Measurements from ENCODE around the gene HSPA4L. TPM values are rescaled to one million over a fixed set of nuclear protein-coding genes. Genes with fewer than 3 reads are reported as not detected.

Gene HSPA4L
- polyA plus RNA-seq (2011; rRNA removed) = 3.4 and 4.9 TPM in 2 replicates
- 4.3 and 4.9 TPM in 2 replicates for polyA minus RNA-seq (2011; rRNA and poly(A)+ RNA removed)

- TF ChIP-seq CTCF (IDR thresholded peaks at IDR 0.05; ENCODE audit: low read depth, low read length) = peak; percentile 31
- POLR2A ChIA-PET = interaction anchor here (0.6 to 0.9 kb wide), 4 partner anchors 11 to 623 kb away, joined by 3 to 8 read pairs (median 5); partner anchors contain the start of genes ABHD18 and MFSD8
- CTCF ChIA-PET = interaction anchor here (0.5 to 0.9 kb wide), 7 partner anchors 32 to 1313 kb away, joined by 3 to 6 read pairs (median 3); partner anchors contain the start of gene C4orf33
- Histone ChIP-seq H3K27me3 (ENCODE audit: control insufficient read depth, insufficient read depth, low read length) (peaks cover 4% of the 10 kb centered on the region), H3K9me3 (ENCODE audit: control insufficient read depth, insufficient read depth, low read length) (no peaks in the 10 kb centered on the region; the same call in 1 of the 2 replicates), H3K27ac (ENCODE audit: low read depth, low read length) (peak within 1 kb of the TSS; percentile 47), H3K4me3 (ENCODE audit: low read depth, low read length) (peak within 1 kb of the TSS; percentile 87)
- no peak for DNase-seq (ENCODE audit: low read depth, low spot score)
Measured at GRCh38 chr4:127782275-127783025, at the start of gene HSPA4L. TSS of gene HSPA4L (plus strand) at chr4:127782322. CDS start at chr4:127782551, 229 bp downstream.

GRCh38 chr4:127732623-127733328 lies 49.3 kb upstream of the HSPA4L start:
- H3K27me3 ChIP-seq (ENCODE audit: control insufficient read depth, insufficient read depth, low read length) = no peaks in the 10 kb centered on the region
- peak; percentile 15 for DNase-seq (ENCODE audit: low read depth, low spot score)
- ChIA-PET CTCF (interaction anchor here (0.5 to 5.5 kb wide), 38 partner anchors 9 to 316 kb away, joined by 3 to 201 read pairs (median 5); partner anchors contain the start of genes ABHD18, INTU and MFSD8), POLR2A (interaction anchor here (1.3 kb wide), 1 partner anchor 100 kb away, joined by 3 read pairs; the partner anchor contains the start of gene INTU)
- no peak overlapping the region for H3K27ac ChIP-seq (ENCODE audit: low read depth, low read length)
- H3K9me3 ChIP-seq (ENCODE audit: control insufficient read depth, insufficient read depth, low read length) = peaks cover 3% of the 10 kb centered on the region; the same call in 1 of the 2 replicates
- peak; percentile 63 for TF ChIP-seq CTCF (IDR thresholded peaks at IDR 0.05; ENCODE audit: low read depth, low read length)
- peak overlapping the region; percentile 11; the same call in 1 of the 2 replicates for H3K4me3 ChIP-seq (ENCODE audit: low read depth, low read length)

GRCh38 chr4:127734976-127735375 lies 47.1 kb upstream of the HSPA4L start:
- Histone ChIP-seq H3K27me3 (ENCODE audit: control insufficient read depth, insufficient read depth, low read length) (no peaks in the 10 kb centered on the region), H3K27ac (ENCODE audit: low read depth, low read length) (no peak overlapping the region), H3K4me3 (ENCODE audit: low read depth, low read length) (no peak overlapping the region), H3K9me3 (ENCODE audit: control insufficient read depth, insufficient read depth, low read length) (peaks cover 3% of the 10 kb centered on the region; the same call in 1 of the 2 replicates)
- no peak for DNase-seq (ENCODE audit: low read depth, low spot score)
- ChIA-PET POLR2A (no interaction called here), CTCF (interaction anchor here (0.6 to 5.5 kb wide), 2 partner anchors 129 to 1548 kb away, joined by 5 to 201 read pairs; no protein-coding TSS in a partner anchor)
- TF ChIP-seq CTCF (IDR thresholded peaks at IDR 0.05; ENCODE audit: low read depth, low read length) = no peak

DNA sequence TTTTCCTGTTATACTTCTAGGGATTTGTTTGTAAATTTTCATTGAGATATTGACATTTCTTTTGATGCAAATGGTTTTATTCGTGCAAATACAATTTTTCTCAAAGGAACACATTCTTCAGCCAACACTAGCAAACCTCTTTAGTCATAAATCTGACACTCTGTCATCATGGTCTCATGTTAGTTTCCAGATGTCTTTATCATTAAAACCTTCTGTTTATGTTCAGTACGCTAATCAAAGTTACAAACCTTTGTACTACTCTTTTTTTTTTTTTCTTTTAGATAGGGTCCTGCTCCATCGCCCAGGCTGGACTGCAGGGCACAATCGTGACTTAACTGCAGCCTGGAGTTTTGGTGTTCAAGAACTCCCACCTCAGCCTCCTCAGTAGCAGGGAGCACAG lies 44.8 kb upstream of the HSPA4L start:
- DNase-seq (ENCODE audit: low read depth, low spot score) = no peak
- TF ChIP-seq CTCF (IDR thresholded peaks at IDR 0.05; ENCODE audit: low read depth, low read length) = no peak
- Histone ChIP-seq H3K4me3 (ENCODE audit: low read depth, low read length) (no peak overlapping the region), H3K27me3 (ENCODE audit: control insufficient read depth, insufficient read depth, low read length) (no peaks in the 10 kb centered on the region), H3K9me3 (ENCODE audit: control insufficient read depth, insufficient read depth, low read length) (peaks cover 3% of the 10 kb centered on the region; the same call in 1 of the 2 replicates), H3K27ac (ENCODE audit: low read depth, low read length) (no peak overlapping the region)
- CTCF ChIA-PET = no interaction called here
- POLR2A ChIA-PET = no interaction called here
